Breast epithelium (tissue), 3 donors: ENCODE results near the gene METRN.

Experiments used
- CTCF ChIP-seq, 3 donors: fragments of 450-650 bp; IDR thresholded peaks; one replicate each; pipeline ENCODE4 v1.5.1; 2016 to 2017; ENCODE audit warnings: antibody characterized with exemption in 3 of 3, mild to moderate bottlenecking in 3 of 3, moderate library complexity in 3 of 3
- POLR2A ChIP-seq: fragments of 450-650 bp; IDR thresholded peaks from one replicate; pipeline ENCODE4 v1.6.1; 2016; ENCODE audit warnings: antibody characterized with exemption, mild to moderate bottlenecking, moderate library complexity
- POLR2AphosphoS5 ChIP-seq, 3 donors: sonication (generic); formaldehyde crosslinking; IDR thresholded peaks; one replicate each; pipeline ENCODE4 v1.6.1; 2017; ENCODE audit warnings: antibody characterized with exemption in 3 of 3

- TF ChIP-seq CTCF (IDR thresholded peaks at IDR 0.05) (no peak), POLR2A (no peak), POLR2AphosphoS5 (IDR thresholded peaks at IDR 0.05) (no peak)
Observed at GRCh38 chr16:674214-674881, 40.6 kb upstream of the METRN start.
